Endothelial cell of hepatic sinusoid (primary cell): ENCODE data around the gene THSD8.
"Not testable (repeated sequence)": the region's sequence is repeated elsewhere in the genome, so short reads cannot be mapped to it uniquely, and the experiment has no call there.

Experiments used
- in situ Hi-C: cut with HindIII; loops from 2 replicates; pipeline ENCODE4 v1.10.0; 2017; ENCODE audit warnings: low sequenced_read_pairs

Gene THSD8

GRCh38 chr19:12791345-12792050, 10.4 kb upstream of the THSD8 start, which contains the start of gene JUNB:
JUNB (plus strand) TSS chr19:12791486; CDS start chr19:12791772, 286 bp downstream.
- in situ Hi-C loops, result no loop called here

DNA sequence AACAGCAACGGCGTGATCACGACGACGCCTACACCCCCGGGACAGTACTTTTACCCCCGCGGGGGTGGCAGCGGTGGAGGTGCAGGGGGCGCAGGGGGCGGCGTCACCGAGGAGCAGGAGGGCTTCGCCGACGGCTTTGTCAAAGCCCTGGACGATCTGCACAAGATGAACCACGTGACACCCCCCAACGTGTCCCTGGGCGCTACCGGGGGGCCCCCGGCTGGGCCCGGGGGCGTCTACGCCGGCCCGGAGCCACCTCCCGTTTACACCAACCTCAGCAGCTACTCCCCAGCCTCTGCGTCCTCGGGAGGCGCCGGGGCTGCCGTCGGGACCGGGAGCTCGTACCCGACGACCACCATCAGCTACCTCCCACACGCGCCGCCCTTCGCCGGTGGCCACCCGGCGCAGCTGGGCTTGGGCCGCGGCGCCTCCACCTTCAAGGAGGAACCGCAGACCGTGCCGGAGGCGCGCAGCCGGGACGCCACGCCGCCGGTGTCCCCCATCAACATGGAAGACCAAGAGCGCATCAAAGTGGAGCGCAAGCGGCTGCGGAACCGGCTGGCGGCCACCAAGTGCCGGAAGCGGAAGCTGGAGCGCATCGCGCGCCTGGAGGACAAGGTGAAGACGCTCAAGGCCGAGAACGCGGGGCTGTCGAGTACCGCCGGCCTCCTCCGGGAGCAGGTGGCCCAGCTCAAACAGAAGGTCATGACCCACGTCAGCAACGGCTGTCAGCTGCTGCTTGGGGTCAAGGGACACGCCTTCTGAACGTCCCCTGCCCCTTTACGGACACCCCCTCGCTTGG, 9.6 kb upstream of the THSD8 start:
- in situ Hi-C loops, result no loop called here

GRCh38 chr19:12792853-12793289, 9.0 kb upstream of the THSD8 start:
- in situ Hi-C loops, result no loop called here

DNA sequence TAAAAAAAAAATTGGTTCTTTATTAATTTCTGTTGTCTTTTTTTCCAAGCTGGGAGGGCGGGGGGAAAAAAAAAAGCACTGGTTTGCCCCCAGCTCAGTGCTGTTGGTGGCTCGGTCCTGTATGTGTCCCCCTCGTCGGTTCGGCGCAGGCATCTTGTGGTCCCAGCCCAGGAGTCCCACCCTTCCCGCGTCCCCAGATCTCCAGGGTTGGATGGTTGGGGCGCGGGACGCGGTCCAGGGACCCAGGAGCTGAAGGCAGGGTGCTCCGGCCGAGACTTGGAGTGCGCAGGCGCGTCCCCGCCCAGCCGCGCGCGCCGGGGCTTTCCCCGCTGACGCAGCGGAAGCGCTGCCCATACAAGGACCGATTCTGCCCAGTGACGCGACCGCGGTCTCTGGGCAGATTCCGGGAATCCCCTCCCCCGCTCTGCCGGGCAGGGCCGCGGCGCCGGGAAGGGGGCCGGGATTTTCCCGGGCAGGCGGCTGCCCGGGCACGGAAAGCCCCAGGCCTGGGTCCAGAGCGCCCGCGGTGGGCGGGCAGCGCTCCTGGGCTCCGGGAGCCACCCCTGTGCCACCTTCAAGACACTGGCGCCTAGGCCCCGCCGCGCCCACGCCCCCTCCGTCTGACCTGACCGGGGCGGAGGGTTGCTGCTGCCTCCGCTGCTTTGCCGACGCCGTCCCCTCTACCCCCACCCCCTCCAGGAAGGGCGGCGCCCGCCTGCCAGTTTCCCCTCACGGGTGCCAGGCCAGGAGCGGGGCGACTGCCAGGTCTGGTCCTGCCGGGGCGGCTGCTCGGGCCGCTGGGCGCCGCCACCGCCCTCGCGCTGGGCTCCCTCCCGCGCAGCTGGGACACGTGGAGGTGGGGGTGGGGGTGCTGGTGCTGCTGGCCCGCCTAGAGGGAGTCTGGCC, 8.3 kb upstream of the THSD8 start:
- in situ Hi-C loops, result no loop called here

DNA sequence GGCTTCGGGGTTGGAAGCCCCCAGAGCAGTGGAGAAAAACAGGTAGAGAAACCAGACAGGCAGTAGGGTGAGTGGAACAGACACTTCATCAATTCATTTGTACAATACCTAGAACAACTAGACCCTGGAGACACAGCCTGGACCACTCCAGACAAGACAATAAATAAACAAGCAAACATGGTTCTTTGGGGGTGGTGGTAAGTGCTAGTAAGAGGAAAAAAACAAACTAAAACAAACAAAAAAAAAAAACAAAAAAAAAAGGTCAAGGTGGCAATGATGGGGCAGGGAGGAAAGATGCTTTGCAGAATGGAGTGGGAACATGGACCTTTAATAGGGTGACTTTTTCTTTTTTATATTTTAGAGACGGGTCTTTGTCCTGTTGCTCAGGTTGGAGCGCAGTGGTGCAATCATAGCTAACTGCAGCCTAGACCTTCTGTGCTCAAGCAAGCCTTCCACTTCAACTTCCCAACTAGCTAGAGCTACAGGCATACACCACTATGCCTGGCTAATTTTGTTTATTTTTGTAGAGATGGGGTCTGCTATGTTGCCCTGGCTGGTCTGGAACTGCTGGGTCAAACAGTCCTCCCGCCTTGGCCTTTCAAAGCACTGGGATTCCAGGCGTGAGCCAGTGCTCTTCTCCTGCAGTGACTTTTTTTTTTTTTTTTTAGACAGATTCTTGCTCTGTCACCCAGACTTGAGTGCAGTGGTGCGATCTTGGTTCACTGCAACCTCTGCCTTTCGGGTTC, 7.5 kb upstream of the THSD8 start:
- in situ Hi-C loops, result no loop called here

DNA sequence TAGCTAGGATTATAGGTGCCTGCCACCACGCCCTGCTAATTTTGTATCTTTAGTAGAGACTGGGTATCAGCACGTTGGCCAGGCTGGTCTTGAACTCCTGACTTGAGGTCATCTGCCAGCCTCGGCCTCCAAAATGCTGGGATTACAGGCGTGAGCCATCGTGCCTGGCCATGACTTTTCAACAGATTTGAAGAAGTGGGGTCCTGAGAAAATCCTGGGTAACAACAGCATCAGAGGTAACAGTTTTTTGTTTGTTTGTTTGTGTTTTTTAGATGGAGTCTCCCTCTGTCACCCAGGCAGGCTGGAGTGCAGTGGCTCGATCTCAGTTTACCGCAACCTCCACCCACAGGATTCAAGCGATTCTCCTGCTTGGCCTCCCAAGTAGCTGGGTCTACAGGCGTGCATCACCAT, 6.9 kb upstream of the THSD8 start:
- in situ Hi-C loops, result no loop called here

- in situ Hi-C loops, result no loop called here
These were observed 5.5 kb upstream of the THSD8 start for GRCh38 chr19:12796146-12797071.

DNA sequence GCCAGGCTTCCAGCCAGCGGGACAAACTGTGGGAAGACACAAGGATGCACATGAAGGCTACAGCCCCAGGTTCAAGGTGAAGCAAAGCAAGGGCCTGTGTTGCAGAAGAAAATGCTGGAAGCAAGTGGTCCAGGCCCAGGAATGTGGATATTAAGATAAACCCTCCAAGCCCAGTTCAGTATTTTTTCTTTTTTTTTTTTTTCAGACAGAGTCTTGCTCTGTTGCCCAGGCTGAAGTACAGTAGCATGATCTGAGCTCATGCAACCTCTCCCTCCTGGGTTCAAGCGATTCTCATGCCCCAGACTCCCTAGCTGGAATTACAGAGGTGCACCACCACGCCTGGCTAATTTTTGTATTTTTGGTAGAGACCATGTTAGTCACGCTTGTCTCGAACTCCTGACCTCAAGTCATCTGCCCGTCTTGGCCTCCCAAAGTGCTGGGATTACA, 4.7 kb upstream of the THSD8 start:
- in situ Hi-C loops, result no loop called here

DNA sequence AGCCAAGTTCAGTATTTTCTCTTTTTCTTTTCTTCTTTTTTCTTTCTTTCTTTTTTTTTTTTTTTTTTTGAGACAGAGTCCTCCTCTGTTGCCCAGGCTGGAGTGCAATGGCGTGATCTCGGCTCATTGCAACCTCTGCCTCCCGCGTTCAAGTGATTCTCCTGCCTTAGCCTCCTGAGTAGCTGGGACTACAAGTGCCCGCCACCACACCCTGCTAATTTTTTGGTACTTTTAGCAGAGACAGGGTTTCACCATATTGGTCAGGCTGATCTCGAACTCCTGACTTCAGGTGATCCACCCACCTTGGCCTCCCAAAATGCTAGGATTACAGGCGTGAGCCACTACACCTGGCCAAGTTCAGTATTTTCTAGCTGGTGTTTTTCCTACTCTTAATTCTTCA, 4.3 kb upstream of the THSD8 start:
- in situ Hi-C loops, result not testable (repeated sequence)

DNA sequence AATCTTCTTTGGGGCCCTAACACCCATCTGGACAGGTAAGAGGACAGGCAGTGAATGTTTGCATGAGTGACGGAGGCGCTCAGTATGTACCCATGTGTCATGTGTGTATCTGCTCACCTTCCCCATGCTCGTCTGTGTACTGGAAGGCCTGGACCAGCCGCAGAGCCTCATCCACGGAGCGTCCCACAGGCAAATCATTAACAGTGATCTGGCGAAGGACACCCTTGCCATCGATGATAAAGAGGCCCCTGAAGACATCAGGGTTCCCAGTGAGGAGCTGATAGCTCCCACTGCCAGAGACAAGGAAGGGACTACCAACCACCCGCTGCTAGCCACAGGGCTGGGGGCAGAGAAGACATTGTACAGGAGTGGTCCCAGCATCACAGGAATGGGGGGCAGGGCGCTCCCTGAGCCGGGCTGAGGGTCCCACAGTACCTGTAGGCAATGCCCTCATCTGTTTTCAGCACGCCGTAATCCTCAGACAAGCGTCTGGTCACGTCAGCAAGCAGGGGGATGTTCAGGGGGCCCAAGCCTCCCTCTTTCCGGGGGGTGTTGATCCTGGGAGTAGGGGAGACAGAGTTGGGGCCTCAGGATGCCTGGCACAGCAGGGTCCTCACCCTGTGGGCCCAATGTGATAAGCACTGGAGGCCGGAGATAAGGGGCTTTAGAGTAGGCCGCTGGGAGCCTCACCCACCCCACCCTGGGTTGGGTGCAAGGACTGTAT, 2.0 kb upstream of the THSD8 start:
- in situ Hi-C loops, result loop anchor here (10.0 kb wide), 1 partner anchor 95 kb away; no protein-coding TSS in a partner anchor

DNA sequence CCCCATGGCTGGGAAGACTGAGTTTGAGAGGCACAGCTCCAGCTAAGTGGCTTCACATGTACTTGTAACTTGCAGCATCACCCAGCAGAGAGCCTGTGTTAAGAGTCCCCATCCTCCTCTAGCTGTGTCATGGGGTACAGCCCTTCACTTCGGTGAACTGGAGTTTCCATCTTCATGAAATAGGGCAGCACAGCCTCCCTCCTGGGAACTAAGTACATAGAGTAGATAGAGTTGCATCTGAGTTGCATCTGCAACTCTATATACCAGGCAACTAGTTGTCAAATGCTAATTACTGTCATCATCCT, 1.5 kb upstream of the THSD8 start:
- in situ Hi-C loops, result loop anchor here (10.0 kb wide), 1 partner anchor 96 kb away; no protein-coding TSS in a partner anchor

GRCh38 chr19:12800923-12801465, 875 bp upstream of the THSD8 start:
- in situ Hi-C loops, result loop anchor here (10.0 kb wide), 1 partner anchor 96 kb away; no protein-coding TSS in a partner anchor

DNA sequence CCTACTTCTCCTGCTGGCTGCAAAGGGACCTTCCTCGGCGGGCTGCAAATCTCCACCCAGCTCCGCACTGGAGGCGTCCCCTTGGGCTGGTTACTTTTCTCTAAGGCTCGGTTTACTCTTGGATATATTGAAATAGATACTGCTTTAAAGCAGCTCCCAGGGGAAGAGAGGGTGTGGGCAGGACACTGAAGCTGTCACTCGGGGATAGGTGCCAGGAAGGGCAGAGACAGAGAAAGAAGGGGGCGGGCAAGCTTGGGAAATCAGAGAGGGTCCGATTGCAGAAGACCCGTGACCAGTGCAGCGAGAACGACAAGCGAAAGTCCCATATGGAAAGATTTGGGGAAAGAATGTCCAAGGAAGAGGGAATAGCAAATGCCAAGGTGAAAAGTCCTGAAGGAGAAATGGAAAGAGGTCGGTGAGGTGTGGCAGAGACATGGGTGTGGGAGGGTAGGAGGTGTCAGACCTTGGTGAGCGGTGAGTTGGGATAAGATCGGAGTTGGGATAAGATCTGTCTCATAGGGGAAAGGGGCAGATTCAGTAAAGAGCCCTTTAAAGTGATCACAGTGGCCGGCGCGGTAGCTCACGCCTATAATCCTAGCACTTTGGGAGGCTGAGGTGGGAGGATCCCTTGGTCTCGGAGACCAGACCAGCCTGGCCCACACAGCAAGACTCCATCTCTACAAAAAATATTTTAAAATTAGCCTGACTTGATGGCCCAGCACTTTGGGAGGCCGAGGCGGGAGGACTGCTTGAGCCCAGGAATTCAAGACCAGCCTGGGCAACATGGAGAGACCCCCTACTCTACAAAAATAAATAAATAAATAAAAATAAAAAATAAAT, 618 bp downstream of the THSD8 start:
- in situ Hi-C loops, result loop anchor here (10.0 kb wide), 1 partner anchor 98 kb away; no protein-coding TSS in a partner anchor

DNA sequence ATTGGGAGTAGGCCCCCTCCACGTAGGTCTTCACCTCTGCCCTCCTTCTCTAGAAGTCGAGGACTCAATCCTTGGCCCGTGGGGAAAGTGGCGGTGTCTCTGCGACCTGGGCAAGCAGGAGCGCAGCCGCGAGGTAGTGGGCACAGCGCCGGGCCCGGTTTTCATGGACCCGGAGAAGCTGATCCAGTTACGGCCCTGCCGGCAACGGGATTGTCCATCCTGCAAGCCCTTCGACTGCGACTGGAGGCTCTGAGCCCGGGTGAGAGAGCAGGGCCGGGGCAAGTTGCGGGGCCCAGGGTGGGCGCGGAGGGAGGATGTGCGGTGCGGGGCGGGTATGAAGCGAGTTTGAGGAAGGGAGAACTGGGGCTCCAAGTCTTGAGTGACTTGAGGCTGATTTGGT, 2.2 kb downstream of the THSD8 start:
- in situ Hi-C loops, result loop anchor here (10.0 kb wide), 1 partner anchor 99 kb away; no protein-coding TSS in a partner anchor

GRCh38 chr19:12806242-12807081, 4.6 kb downstream of the THSD8 start, which contains the start of gene RNASEH2A:
RNASEH2A (plus strand) TSS chr19:12806584; CDS start chr19:12806674, 90 bp downstream.
- in situ Hi-C loops, result loop anchor here (10.0 kb wide), 1 partner anchor 102 kb away; no protein-coding TSS in a partner anchor

GRCh38 chr19:12815088-12815487, 13.2 kb downstream of the THSD8 start:
- in situ Hi-C loops, result loop anchor here (5.0 kb wide), 2 partner anchors 48 to 62 kb away; no protein-coding TSS in a partner anchor
